ENCODE results near the gene CYP4F3. TPM values are rescaled to one million over a fixed set of nuclear protein-coding genes. Genes with fewer than 3 reads are reported as not detected.

CYP4F3 gene
- total RNA-seq, 1 experiment from 2014 or later = not detected

- no peak overlapping the region for H3K9ac ChIP-seq (ENCODE audit: extremely low read depth, insufficient read length, low read length)
- H2BK12ac ChIP-seq (ENCODE audit: insufficient read length, low read depth, low read length) = no peak overlapping the region
- H3K36me3 Mint-ChIP-seq (ENCODE audit: insufficient read depth in 1 of 3, low read depth in 3 of 3) = peaks cover 4 to 34% (median 9%) of the 10 kb centered on the region in 3 experiments; a peak in 6 of 7 replicates
- no peak overlapping the region for H2AK5ac ChIP-seq (ENCODE audit: insufficient read length, low read length)
- H3K4ac ChIP-seq (ENCODE audit: low read depth, low read length) = no peak overlapping the region
- no peak overlapping the region for H2AFZ ChIP-seq (ENCODE audit: low read length)
- H2BK5ac ChIP-seq (ENCODE audit: insufficient read length, low read length) = no peak overlapping the region
- no peaks in the 10 kb centered on the region for H3K27me3 Mint-ChIP-seq (ENCODE audit: low read depth)
- H3K4me2 ChIP-seq (ENCODE audit: insufficient read depth, insufficient read length, low read length) = no peak overlapping the region
- no peak overlapping the region for H3K14ac ChIP-seq (ENCODE audit: insufficient read depth, low read length)
- H3K4me3 Mint-ChIP-seq = no peak overlapping the region
- no peaks in the 10 kb centered on the region for H3K4me1 Mint-ChIP-seq
- no peak overlapping the region for H2BK20ac ChIP-seq (ENCODE audit: low read depth, low read length, poor library complexity, severe bottlenecking)
- no peaks in the 10 kb centered on the region for H4K20me1 ChIP-seq (ENCODE audit: control insufficient read depth, insufficient read depth, insufficient read length)
- H3K56ac ChIP-seq (ENCODE audit: insufficient read length, low read depth, low read length) = no peak overlapping the region
- H3K79me2 ChIP-seq (ENCODE audit: insufficient read depth, low read length) = no peaks in the 10 kb centered on the region
- H3K18ac ChIP-seq (ENCODE audit: insufficient read length, low read depth, low read length) = no peak overlapping the region
- H3K9me3 ChIP-seq (ENCODE audit: control insufficient read depth, low read depth, low read length) = peaks cover 61% of the 10 kb centered on the region
- no peak for DNase-seq
- no peak overlapping the region for H4K91ac ChIP-seq (ENCODE audit: insufficient read length, low read depth, low read length)
- no peak overlapping the region for H3T11ph ChIP-seq (ENCODE audit: low read length)
- H2BK15ac ChIP-seq (ENCODE audit: low read depth, low read length) = no peak overlapping the region
- no peaks in the 10 kb centered on the region for H3K79me1 ChIP-seq (ENCODE audit: insufficient read depth, low read depth, low read length, poor library complexity, severe bottlenecking)
- no peak overlapping the region for H4K8ac ChIP-seq (replicated peaks; ENCODE audit: insufficient read length, low read depth, low read length)
- peaks cover 91 to 95% of the 10 kb centered on the region in 2 experiments for H3K9me3 Mint-ChIP-seq
- no peak overlapping the region for H3K27ac Mint-ChIP-seq
- H3K23me2 ChIP-seq (ENCODE audit: insufficient read length, low read depth, low read length, poor library complexity, severe bottlenecking) = no peaks in the 10 kb centered on the region
- no peak overlapping the region for H3K23ac ChIP-seq (ENCODE audit: insufficient read length, low read depth, low read length)
- no peak overlapping the region for H2BK120ac ChIP-seq (ENCODE audit: low read depth, low read length, poor library complexity, severe bottlenecking)
- H4K5ac ChIP-seq (ENCODE audit: insufficient read length, low read depth, low read length) = no peak overlapping the region
- no peaks in the 10 kb centered on the region for H3K27me3 ChIP-seq (ENCODE audit: insufficient read depth, low read length)
- TF ChIP-seq CTCF (conservative IDR thresholded peaks at IDR 0.05) = no peak
- H3K4me1 ChIP-seq (ENCODE audit: insufficient read depth, low read length) = no peaks in the 10 kb centered on the region
- H3K27ac ChIP-seq (ENCODE audit: insufficient read length, low read depth, low read length) = no peak overlapping the region
These were observed 15.8 kb downstream of the CYP4F3 start for GRCh38 chr19:15656467-15656866.

Data from H9 (cell line).